HG02852 (cell line): Measurements from ENCODE around the gene SFSWAP.

ENCODE experiments used
- ATAC-seq: cut with Tn5 transposase; IDR thresholded peaks from one replicate; pipeline ENCODE4 v1.9.1; 2021; ENCODE audit warnings: mild to moderate bottlenecking, moderate library complexity; ENCODE audit not compliant: unreplicated experiment

The SFSWAP gene

DNA sequence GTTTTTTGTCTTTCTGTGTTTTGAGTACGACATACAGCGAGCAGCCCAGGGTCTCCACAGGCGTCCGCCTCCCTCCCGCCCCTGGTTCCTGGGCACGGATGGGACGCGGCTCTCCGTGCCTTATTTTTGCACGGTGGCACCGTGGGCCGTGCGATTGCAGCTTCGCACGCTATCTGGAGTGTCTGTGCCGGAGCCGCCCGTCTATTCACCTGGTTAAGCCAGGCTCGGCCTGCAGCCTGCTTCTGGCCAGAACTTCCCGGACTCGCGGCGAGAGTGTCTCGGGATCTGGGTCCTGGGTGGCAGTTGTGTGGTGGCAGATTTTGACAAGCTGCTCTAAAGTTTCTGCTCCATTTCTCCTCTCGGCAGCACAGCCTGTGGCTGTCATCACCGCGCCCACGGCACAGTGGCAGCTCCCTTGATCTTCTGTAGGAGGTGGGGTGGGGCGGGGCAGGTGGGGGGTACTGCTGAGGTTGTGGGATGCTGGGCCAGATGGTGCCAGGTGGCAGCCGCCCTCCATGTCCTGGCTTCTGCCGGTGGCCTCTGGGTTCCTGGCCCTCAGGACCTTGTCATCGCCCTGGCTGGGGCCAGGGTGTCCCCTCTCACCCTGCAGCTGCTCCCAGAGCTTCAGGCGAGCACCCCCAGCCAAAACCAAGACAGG lies 120.2 kb downstream of the SFSWAP start:
- ATAC-seq = no peak

DNA sequence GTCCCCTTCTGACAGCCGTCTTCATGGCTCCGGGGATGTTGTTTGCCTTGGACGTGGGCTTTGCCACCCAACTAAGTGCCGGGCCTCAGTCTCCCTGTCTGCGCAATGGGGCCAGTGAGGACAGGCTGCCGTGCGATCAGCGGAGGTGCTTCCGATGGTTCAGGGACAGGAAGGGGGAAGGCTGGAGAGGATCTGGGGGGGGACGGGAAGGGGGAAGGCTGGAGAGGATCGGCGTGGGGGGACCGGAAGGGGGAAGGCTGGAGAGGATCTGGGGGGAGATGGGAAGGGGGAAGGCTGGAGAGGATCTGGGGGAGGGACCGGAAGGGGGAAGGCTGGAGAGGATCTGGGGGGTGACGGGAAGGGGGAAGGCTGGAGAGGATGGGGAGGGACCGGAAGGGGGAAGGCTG lies 120.7 kb downstream of the SFSWAP start:
- no peak for ATAC-seq

DNA sequence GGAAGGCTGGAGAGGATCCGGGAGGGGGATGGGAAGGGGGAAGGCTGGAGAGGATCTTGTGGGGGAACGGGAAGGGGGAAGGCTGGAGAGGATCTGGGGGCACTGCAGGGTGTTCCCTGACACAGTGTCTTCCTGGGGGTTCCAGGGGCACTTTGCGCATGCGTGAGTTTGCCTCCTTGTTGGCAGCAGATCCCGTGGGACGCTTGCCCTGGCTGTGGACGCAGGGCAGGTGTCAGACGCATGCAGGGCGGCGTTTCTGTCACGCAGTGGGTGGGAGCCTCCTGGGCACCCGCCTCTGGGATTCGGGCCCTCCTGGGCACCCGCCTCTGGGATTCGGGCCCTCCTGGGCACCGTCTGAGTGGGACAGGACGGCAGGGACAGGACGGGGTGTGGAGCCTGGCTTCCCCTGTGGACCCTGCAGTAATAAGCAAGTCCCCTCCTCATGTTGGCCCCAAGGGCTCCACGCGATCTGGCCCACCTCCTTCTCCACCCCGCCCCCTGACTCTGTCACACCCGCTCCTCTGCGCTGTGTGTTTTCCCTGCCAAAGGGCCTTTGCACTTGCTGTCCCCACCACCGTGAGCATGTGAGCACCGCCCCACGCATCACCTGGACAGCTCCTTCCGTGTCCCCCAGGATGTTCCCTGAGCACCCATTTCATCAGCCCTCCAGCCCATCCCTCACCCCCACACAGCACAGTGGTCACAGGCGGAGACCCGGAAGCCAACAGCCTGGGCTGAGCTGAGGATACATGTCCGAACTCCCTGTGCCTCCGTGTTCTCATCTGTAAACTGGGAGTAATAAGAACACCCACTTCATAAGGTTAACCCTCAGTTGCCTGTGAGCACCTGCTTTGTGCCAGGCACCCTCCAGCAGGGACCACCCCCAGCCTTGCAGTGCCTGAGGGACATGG lies 121.7 kb downstream of the SFSWAP start:
- ATAC-seq = no peak

GRCh38 chr12:131833288-131833895 lies 122.5 kb downstream of the SFSWAP start:
- no peak for ATAC-seq

GRCh38 chr12:131833896-131834641 lies 123.2 kb downstream of the SFSWAP start:
- ATAC-seq = no peak

DNA sequence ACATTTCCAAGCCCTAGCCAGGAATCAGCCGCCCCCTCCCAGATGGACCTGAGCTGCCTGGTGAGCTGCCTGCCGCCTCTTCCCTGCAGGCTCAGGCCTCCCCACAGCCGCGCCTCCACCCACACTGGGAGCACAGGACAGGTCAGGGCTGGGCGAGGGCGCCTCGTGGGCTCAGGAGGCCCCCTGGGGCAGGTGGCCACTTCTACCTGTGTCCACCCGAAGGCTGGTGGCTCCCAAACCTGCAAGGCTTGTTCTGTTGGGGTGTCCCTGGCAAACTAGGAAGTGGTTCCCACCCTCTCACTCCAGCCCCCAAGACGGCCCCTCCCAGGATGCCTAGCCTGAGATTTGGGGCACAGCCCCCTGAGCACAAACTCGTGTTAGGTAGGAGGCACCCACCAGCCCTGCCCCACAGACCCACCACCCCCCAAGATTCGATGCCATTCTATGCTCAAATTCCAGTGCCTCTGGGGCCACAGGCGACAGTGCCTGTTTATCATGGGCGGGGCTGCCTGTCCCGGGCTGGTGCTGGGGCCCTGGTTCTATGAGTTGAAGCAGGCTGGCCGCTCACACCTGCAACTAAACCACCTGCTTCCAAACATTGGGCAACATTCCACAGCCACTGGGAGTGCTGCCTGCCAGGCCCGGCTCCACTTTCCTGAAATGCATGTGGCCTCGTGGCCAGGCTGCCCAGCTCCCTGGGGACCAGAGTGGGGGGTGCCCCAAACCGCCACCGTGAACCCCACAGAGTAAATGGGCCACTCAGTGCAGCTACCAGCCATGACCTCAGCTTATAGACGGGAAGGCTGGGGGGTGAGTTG lies 124.1 kb downstream of the SFSWAP start:
- no peak for ATAC-seq

DNA sequence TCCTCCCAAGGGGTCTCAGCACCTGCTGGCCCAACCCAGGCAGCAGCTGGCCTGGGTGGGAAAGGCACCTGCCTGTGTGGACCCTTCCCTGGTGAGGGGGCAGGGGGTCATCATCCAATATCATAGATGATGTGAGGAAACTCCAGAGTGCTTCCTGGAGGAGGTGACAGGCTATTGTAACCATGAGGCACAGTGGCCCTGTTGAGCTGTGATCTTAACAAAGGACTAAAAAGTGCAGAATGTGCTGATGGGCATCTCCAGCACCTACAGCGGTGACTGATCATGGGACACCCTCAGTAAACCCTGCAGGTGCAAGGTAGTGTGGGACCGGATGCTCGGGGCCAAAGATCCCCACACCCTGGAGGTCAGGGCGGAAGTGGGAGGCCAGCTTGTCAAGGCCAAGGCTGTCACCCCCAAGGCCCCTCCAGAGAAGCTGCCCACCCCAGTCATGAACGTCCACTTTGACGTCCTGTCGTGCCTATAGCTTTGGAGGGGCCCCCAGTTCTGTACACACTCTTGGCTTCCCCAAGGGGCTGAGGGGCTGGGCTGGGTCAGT lies 124.8 kb downstream of the SFSWAP start:
- ATAC-seq = no peak

DNA sequence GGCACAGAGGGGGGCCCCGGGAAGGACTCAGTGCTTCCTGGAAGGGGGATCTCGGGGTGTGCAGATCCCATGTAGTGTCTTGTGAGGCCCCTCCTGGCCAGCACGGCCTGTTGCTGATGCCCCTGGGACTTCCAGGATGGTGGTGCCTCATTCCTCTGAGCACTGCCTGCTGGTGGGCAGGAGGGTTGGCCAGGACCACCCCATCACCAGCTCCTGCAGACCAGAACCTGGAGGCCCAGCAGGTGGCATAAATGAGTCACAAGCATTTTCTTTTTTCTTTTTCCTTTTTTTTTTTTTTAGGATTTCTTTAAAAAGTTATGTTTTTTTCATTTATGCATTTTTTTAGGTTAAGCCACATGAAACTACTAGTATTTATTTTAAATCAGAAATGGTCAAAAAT lies 125.3 kb downstream of the SFSWAP start:
- ATAC-seq = no peak

GRCh38 chr12:131836714-131837397 lies 126.0 kb downstream of the SFSWAP start:
- ATAC-seq = no peak

DNA sequence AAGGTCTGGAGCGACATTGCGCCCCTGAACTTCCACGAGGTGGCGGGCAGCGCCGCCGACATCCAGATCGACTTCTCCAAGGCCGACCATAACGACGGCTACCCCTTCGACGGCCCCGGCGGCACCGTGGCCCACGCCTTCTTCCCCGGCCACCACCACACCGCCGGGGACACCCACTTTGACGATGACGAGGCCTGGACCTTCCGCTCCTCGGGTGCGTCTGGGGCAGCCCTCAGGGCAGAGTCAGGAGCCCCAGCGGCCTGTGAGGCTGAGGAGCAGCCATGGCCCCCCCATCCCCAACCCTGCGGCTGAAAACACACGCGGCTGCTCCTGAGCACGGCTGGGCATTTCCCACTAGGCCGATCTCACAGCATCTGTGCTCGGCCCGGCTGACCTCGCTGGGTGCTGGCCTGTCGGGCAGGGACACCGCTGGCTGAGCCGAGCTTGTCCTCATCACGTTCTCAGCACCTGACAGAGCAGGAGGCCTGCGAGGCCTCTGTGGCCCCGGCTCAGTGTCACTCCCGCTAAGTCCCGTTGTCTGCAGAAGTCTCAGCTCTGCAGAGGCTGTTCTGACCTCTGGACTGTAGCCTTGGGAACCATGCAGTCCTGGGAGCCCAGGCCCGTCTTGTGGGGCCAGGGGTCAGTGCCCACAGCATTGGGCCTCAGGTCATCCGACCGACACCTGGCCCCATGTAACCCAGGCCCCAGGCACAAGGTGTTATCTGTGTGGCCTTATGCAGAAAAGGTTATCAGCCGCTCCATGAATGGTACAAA lies 129.9 kb downstream of the SFSWAP start:
- no peak for ATAC-seq

DNA sequence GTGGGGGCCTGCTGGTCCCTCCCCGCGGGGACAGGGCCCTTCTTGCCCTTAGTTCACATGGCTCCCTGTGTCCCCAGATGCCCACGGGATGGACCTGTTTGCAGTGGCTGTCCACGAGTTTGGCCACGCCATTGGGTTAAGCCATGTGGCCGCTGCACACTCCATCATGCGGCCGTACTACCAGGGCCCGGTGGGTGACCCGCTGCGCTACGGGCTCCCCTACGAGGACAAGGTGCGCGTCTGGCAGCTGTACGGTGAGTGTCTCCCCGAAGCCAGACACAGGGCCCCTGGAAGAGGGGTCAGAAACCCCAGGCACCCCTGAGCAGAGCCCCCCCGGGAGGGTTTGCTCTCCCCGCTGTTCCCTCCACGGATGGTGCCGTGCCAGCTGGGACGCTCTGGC lies 130.7 kb downstream of the SFSWAP start:
- no peak for ATAC-seq

DNA sequence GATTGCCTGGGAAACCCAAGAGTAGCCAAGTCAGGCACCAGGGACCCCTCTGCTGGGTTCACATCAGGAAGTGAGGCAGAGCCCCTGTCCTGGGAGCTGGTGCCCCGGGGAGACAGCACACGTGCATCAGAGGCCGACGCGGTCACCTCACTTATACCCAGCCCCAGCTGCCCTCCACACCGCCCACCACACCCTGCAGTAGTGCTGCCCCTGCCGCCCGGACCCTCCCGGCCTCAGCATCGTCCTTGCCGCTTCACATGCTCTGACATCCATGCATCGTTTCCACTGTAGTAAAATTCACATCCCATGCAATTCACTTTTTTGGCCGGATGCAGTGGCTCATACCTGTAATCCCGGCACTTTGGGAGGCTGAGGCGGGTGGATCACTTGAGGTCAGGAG lies 131.3 kb downstream of the SFSWAP start:
- no peak for ATAC-seq

DNA sequence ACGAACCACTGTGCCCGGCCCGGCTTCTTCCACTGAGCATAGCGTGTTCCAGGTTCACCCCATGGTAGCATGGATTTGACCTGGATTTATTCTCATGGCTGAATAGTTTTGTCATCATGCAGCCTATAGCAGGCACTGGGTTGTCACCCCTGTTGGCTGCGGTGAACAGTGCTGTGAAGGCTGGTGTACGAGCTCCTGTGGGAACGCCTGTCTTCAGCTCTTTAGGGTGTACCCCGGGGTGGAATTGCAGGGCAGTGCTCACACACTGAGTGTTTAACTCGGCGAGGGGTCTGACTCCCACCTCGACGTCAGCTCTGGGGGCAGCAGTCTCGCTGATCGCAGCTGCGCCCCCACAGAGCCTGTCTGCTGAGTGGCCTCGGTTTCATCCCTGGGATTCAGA lies 132.6 kb downstream of the SFSWAP start:
- ATAC-seq = no peak

DNA sequence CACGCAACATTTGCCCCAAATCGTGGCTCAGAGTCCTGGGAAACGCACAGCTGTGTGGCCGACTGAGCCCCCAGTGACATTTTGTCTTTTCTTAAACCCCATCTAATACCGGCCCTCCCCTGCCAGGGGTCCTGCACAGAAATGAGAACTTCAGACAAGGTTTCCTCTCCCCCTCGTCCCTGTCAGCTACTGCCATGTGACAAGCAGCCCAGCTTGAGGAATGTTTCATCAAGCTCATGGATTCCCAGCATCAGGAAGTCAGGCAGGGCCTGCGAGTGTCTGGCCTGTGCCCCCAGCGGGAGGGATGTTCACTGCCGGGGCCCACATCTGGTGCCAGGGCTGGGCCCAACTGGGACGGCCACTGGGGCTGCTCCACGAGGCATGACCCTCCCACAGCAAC lies 133.2 kb downstream of the SFSWAP start:
- no peak for ATAC-seq

DNA sequence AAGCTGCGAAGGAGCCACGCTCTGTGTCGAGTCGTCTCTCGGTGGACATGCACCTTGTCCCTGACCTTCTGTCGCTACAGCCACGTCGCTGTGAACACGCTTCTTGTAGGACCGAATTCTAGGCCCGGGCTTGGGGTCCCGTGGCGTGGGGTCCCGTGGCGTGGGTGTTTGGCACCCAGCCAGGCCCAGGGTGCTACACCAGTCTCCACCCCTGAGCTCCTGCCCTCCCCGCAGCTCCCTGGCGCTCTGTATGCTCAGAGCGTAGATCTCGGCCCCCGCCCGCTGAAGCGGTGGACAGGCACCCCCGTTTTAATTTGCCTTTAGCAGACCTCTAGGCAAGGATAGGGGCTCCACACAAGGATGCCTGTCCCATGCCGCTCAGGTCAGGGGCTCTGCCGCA lies 133.8 kb downstream of the SFSWAP start:
- no peak for ATAC-seq

DNA sequence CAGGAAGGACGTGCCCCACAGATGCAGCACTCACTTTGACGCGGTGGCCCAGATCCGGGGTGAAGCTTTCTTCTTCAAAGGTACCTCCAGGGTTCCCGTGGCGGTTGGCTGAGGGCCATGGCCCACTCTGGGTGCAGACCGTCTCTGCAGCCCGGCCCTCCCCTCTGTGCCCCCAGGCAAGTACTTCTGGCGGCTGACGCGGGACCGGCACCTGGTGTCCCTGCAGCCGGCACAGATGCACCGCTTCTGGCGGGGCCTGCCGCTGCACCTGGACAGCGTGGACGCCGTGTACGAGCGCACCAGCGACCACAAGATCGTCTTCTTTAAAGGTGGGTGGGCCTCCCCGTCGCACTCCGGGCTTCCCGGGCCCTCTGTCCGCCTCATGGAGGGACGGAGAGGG lies 134.2 kb downstream of the SFSWAP start:
- no peak for ATAC-seq

- no peak for ATAC-seq
These were observed 136.6 kb downstream of the SFSWAP start for GRCh38 chr12:131847456-131847855.

- no peak for ATAC-seq
These were observed 137.9 kb downstream of the SFSWAP start for GRCh38 chr12:131848753-131849152.
